AG09309 (cell line): ENCODE results near the gene DUSP22.

Experiments used
- DNase-seq: peaks from one replicate; pipeline ENCODE4 v3.0.0-alpha.2; 2010; ENCODE audit warnings: low read depth
- H3K4me3 ChIP-seq: 2 replicates; pipeline ENCODE4 v1.5.1; 2011; ENCODE audit warnings: mild to moderate bottlenecking, low read depth, low read length, moderate library complexity; ENCODE audit not compliant: control insufficient read depth
- TF ChIP-seq, protein P1 (sequence below): IDR thresholded peaks from 2 replicates; pipeline ENCODE4 v1.5.1; 2011; ENCODE audit warnings: mild to moderate bottlenecking, low read depth, low read length, inconsistent platforms; ENCODE audit not compliant: insufficient read depth, control insufficient read depth; ENCODE audit errors: missing control alignments

The DUSP22 gene

GRCh38 chr6:290111-290922, 2.0 kb upstream of the DUSP22 start:
- TF ChIP-seq, protein P1, sequence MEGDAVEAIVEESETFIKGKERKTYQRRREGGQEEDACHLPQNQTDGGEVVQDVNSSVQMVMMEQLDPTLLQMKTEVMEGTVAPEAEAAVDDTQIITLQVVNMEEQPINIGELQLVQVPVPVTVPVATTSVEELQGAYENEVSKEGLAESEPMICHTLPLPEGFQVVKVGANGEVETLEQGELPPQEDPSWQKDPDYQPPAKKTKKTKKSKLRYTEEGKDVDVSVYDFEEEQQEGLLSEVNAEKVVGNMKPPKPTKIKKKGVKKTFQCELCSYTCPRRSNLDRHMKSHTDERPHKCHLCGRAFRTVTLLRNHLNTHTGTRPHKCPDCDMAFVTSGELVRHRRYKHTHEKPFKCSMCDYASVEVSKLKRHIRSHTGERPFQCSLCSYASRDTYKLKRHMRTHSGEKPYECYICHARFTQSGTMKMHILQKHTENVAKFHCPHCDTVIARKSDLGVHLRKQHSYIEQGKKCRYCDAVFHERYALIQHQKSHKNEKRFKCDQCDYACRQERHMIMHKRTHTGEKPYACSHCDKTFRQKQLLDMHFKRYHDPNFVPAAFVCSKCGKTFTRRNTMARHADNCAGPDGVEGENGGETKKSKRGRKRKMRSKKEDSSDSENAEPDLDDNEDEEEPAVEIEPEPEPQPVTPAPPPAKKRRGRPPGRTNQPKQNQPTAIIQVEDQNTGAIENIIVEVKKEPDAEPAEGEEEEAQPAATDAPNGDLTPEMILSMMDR: no peak
- no peak for DNase-seq

GRCh38 chr6:291204-291696, 1.0 kb upstream of the DUSP22 start:
- no peak for DNase-seq
- H3K4me3 ChIP-seq: peak overlapping the region; percentile 78

More at GRCh38 chr6:290111-290922, 2.0 kb upstream of the DUSP22 start:
- no peak overlapping the region for H3K4me3 ChIP-seq

DNA sequence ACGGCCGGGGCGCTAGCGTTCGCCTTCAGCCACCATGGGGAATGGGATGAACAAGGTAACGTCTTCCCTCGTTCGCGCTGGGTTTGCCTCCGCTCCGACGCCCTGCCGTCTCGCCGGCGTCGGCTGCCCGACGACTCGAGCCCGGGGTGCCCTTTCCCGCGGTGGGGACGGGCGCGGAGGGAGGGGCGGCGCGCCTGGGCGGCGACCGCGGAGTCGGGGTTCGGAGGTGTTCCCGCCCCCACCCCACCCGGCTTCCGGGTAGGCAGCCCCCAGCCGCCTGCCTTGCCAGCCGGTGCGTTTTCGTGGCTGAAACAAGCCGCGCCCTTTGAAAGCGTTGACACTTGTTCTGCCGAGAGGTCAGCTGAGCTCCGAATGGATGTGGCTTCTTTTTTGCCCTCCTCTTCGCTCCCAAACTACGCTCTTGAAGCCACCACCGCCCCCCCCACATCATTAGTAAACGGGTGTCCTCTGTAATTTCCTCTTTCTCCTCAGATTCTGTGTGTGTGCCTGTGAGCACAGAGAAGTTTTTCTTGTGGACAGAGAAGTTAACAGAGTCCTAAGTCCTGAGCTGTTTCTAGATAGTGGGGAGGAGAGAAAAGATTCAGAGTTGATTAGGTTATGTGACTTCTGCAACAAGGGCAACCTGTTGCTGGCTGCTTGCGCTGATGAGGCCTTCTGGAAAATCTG, 362 bp downstream of the DUSP22 start:
- no peak for DNase-seq
- TF ChIP-seq, protein P1: no peak
- H3K4me3 ChIP-seq: peak overlapping the region; percentile 65

More at GRCh38 chr6:291204-291696, 1.0 kb upstream of the DUSP22 start:
- TF ChIP-seq, protein P1: no peak

- TF ChIP-seq, protein P1: no peak
- DNase-seq: no peak
- H3K4me3 ChIP-seq: peak overlapping the region; percentile 65
Observed at GRCh38 chr6:293193-294174, 1.2 kb downstream of the DUSP22 start.

- no peak overlapping the region for H3K4me3 ChIP-seq
- no peak for DNase-seq
Observed at GRCh38 chr6:294656-295565, 2.6 kb downstream of the DUSP22 start.

More at GRCh38 chr6:294656-295565, 2.6 kb downstream of the DUSP22 start:
- TF ChIP-seq, protein P1: no peak
